ENCODE data around the gene SPTLC2. TPM values are rescaled to one million over a fixed set of nuclear protein-coding genes. Genes with fewer than 3 reads are reported as not detected.

SPTLC2 gene
- total and polyA plus RNA-seq, 2 of the 13 experiments (the other 11 are each of a cell fraction or from before 2014, with no cell fraction given): 17.4 to 17.5 TPM

GRCh38 chr14:77613201-77613600 is 3.2 kb downstream of the SPTLC2 start:
- Histone ChIP-seq H3K79me2 (ENCODE audit: insufficient read depth, low read length) (peaks cover 53% of the 10 kb centered on the region), H3K4me2 (ENCODE audit: low read depth, low read length) (no peak overlapping the region), H3K4me3 (replicated peaks in 1 of 3; ENCODE audit: insufficient read depth in 1 of 3, low read depth in 2 of 3, low read length in 3 of 3) (no peak overlapping the region), H3K9ac (ENCODE audit: insufficient read depth, low read depth, low read length) (no peak overlapping the region), H3K9me3 (ENCODE audit: low read length) (no peaks in the 10 kb centered on the region), H3K27ac (ENCODE audit: extremely low read length, insufficient read depth, low read length) (no peak overlapping the region), H3K4me1 (ENCODE audit: insufficient read depth, low read length) (peaks cover 47% of the 10 kb centered on the region), H4K20me1 (ENCODE audit: insufficient read depth, low read length) (no peaks in the 10 kb centered on the region; the same call in 1 of the 2 replicates), H3K27me3 (ENCODE audit: control insufficient read depth in 1 of 2, insufficient read depth in 2 of 2, low read length in 2 of 2) (no peaks in the 10 kb centered on the region; a peak in 1 of 5 replicates), H3K36me3 (replicated peaks in 1 of 2; ENCODE audit: control insufficient read depth in 1 of 2, insufficient read depth in 2 of 2, low read length in 2 of 2) (no peaks in the 10 kb centered on the region), H2AFZ (ENCODE audit: low read length) (no peak overlapping the region)
- BruUV-seq (replicated peaks): no TSS peak
- intact Hi-C loops (cut with micrococcal nuclease; ENCODE audit: unreplicated experiment): no loop called here
- FAIRE-seq: no peak
- ChIA-PET CTCF (ENCODE audit: low intra/inter-chr PET ratio, low total read pairs) (no interaction called here), POLR2A (no interaction called here)
- DNase-seq (ENCODE audit: low spot score): no peak
- WGBS (ENCODE audit: low lambda C conversion rate): 77% methylated on average over 1 of the region's 1 CpG
- in situ Hi-C loops (cut with HindIII; ENCODE audit: extremely low pct_ligation_motif_present, low pct_unique_long_range_greater_than_20kb): no loop called here
- ATAC-seq: no peak
- TF ChIP-seq GABPB1 (CRISPR knock-in tag; IDR thresholded peaks at IDR 0.05) (no peak), ATF2 (CRISPR knock-in tag; IDR thresholded peaks at IDR 0.05) (no peak), HOXA5 (CRISPR knock-in tag; IDR thresholded peaks at IDR 0.05) (no peak), ZBED4 (CRISPR knock-in tag; IDR thresholded peaks at IDR 0.05; ENCODE audit: borderline replicate concordance) (no peak), TCF7L2 (IDR thresholded peaks at IDR 0.05; ENCODE audit: low read depth, low read length) (no peak), ATRX (CRISPR knock-in tag; IDR thresholded peaks at IDR 0.05; ENCODE audit: borderline replicate concordance) (no peak), ZBTB1 (CRISPR knock-in tag; IDR thresholded peaks at IDR 0.05; ENCODE audit: borderline replicate concordance) (no peak)
- TF ChIP-seq, protein P1, sequence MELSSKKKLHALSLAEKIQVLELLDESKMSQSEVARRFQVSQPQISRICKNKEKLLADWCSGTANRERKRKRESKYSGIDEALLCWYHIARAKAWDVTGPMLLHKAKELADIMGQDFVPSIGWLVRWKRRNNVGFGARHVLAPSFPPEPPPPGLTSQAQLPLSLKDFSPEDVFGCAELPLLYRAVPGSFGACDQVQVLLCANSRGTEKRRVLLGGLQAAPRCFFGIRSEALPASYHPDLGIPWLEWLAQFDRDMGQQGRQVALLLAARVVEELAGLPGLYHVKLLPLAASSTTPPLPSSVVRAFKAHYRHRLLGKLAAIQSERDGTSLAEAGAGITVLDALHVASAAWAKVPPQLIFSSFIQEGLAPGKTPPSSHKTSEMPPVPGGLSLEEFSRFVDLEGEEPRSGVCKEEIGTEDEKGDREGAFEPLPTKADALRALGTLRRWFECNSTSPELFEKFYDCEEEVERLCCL (CRISPR knock-in tag; IDR thresholded peaks at IDR 0.05; ENCODE audit: borderline replicate concordance): no peak
- TF ChIP-seq, protein P2, sequence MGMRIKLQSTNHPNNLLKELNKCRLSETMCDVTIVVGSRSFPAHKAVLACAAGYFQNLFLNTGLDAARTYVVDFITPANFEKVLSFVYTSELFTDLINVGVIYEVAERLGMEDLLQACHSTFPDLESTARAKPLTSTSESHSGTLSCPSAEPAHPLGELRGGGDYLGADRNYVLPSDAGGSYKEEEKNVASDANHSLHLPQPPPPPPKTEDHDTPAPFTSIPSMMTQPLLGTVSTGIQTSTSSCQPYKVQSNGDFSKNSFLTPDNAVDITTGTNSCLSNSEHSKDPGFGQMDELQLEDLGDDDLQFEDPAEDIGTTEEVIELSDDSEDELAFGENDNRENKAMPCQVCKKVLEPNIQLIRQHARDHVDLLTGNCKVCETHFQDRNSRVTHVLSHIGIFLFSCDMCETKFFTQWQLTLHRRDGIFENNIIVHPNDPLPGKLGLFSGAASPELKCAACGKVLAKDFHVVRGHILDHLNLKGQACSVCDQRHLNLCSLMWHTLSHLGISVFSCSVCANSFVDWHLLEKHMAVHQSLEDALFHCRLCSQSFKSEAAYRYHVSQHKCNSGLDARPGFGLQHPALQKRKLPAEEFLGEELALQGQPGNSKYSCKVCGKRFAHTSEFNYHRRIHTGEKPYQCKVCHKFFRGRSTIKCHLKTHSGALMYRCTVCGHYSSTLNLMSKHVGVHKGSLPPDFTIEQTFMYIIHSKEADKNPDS (CRISPR knock-in tag; IDR thresholded peaks at IDR 0.05): no peak
- TF ChIP-seq, protein P3, sequence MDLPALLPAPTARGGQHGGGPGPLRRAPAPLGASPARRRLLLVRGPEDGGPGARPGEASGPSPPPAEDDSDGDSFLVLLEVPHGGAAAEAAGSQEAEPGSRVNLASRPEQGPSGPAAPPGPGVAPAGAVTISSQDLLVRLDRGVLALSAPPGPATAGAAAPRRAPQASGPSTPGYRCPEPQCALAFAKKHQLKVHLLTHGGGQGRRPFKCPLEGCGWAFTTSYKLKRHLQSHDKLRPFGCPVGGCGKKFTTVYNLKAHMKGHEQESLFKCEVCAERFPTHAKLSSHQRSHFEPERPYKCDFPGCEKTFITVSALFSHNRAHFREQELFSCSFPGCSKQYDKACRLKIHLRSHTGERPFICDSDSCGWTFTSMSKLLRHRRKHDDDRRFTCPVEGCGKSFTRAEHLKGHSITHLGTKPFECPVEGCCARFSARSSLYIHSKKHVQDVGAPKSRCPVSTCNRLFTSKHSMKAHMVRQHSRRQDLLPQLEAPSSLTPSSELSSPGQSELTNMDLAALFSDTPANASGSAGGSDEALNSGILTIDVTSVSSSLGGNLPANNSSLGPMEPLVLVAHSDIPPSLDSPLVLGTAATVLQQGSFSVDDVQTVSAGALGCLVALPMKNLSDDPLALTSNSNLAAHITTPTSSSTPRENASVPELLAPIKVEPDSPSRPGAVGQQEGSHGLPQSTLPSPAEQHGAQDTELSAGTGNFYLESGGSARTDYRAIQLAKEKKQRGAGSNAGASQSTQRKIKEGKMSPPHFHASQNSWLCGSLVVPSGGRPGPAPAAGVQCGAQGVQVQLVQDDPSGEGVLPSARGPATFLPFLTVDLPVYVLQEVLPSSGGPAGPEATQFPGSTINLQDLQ (CRISPR knock-in tag; IDR thresholded peaks at IDR 0.05): no peak
- TF ChIP-seq, protein P4, sequence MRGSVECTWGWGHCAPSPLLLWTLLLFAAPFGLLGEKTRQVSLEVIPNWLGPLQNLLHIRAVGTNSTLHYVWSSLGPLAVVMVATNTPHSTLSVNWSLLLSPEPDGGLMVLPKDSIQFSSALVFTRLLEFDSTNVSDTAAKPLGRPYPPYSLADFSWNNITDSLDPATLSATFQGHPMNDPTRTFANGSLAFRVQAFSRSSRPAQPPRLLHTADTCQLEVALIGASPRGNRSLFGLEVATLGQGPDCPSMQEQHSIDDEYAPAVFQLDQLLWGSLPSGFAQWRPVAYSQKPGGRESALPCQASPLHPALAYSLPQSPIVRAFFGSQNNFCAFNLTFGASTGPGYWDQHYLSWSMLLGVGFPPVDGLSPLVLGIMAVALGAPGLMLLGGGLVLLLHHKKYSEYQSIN (CRISPR knock-in tag; IDR thresholded peaks at IDR 0.05; ENCODE audit: borderline replicate concordance): no peak
